IMR-90 (cell line): ENCODE results near the gene IRX1.

Source experiments
- POLR2A ChIP-seq: IDR thresholded peaks from 2 replicates; pipeline ENCODE4 v1.6.1; 2012; ENCODE audit warnings: mild to moderate bottlenecking, low read depth, low read length
- RAD21 ChIP-seq: IDR thresholded peaks from 2 replicates; pipeline ENCODE4 v1.6.1; 2012; ENCODE audit warnings: low read length, improper control_type of control experiment
- SMC3 ChIP-seq: fragments of 150-350 bp; IDR thresholded peaks from 2 replicates; pipeline ENCODE4 v1.6.1; 2016; ENCODE audit warnings: low read depth, mild to moderate bottlenecking, antibody characterized with exemption, low read length, moderate library complexity
- TF ChIP-seq, protein P1 (sequence below): conservative IDR thresholded peaks from 2 replicates; pipeline ENCODE4 v1.5.1; 2012; ENCODE audit warnings: mild to moderate bottlenecking, low read depth, low read length, improper control_type of control experiment
- TF ChIP-seq, protein P2 (sequence below): fragments of 150-350 bp; IDR thresholded peaks from 2 replicates; pipeline ENCODE4 v1.6.1; 2017; ENCODE audit warnings: mild to moderate bottlenecking, antibody characterized with exemption, low read length, low read depth

DNA sequence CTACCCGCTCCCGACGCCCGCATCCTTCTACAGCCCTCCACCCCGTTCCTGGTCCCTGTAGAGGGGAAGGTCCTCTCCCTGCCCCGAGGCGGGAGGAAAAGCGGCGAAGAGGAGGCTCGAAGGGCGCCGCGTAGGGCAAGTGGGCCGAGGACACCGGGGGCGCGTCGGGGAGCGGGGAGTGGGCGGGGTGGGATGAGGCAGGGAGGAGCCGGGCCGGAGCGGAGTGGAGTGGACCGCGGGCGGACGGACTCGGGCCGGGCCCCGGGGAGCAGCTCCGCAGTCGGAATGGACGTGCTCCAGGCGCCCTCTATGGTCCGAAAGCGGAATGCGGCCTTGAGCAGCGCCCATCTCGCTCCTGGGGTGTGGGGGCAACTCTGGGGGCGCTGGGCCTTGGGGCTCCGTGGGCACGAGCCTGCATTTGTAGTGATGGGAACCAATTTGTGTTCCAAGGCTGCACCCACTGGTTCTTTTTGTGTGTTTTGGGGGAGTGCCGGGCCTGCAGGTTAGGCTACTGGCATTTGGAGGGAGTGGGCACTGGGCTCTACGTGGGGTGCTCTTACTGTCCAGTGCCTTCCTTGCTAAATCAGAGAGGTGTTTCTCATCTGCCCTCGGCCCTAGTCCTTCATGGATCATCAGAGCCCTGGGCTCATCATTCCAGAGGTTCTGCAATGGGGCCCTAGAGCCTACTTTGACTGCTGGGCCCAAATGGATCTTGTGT, 7.3 kb downstream of the IRX1 start:
- TF ChIP-seq SMC3 (no peak), RAD21 (peak; percentile 23; the same call in 1 of the 2 replicates), POLR2A (no peak)
- TF ChIP-seq, protein P1, sequence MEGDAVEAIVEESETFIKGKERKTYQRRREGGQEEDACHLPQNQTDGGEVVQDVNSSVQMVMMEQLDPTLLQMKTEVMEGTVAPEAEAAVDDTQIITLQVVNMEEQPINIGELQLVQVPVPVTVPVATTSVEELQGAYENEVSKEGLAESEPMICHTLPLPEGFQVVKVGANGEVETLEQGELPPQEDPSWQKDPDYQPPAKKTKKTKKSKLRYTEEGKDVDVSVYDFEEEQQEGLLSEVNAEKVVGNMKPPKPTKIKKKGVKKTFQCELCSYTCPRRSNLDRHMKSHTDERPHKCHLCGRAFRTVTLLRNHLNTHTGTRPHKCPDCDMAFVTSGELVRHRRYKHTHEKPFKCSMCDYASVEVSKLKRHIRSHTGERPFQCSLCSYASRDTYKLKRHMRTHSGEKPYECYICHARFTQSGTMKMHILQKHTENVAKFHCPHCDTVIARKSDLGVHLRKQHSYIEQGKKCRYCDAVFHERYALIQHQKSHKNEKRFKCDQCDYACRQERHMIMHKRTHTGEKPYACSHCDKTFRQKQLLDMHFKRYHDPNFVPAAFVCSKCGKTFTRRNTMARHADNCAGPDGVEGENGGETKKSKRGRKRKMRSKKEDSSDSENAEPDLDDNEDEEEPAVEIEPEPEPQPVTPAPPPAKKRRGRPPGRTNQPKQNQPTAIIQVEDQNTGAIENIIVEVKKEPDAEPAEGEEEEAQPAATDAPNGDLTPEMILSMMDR, result 0 out of 2 replicates have a peak, but pooled peaks have one; percentile 25
- TF ChIP-seq, protein P2, sequence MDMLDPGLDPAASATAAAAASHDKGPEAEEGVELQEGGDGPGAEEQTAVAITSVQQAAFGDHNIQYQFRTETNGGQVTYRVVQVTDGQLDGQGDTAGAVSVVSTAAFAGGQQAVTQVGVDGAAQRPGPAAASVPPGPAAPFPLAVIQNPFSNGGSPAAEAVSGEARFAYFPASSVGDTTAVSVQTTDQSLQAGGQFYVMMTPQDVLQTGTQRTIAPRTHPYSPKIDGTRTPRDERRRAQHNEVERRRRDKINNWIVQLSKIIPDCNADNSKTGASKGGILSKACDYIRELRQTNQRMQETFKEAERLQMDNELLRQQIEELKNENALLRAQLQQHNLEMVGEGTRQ, result no peak
